ENCODE data around the gene SMARCA2.

Gene SMARCA2

DNA sequence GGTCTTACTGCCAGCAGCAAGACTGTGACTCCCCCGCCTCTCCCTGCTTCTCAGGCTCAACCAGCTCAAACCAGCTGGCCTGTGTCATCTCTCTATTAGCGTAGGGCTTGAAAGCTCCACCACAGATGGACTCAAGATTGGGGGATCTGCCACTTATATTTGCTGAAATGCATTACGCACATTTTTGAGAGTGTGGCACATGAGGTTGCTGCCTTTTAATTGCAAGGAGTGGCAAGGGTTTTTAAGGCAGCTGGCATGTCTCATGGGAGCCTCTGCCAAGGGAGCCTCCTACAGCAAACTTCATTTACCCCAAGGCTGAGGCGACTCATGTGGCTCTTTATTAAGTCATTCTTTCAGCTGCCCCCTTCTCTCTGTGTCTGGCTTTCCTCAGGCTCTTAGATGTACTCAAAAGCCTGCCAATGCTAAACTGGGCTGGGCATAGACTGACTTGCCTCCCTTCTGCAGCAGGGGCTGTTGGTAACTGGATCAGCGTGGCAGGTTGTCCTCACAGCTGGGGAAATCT, 219.3 kb downstream of the SMARCA2 start:
- Histone ChIP-seq H3K27me3 (ENCODE audit: low read depth, low read length) (no peaks in the 10 kb centered on the region), H3K4me1 (ENCODE audit: low read length) (peaks cover 10% of the 10 kb centered on the region), H4K20me1 (ENCODE audit: insufficient read depth, low read length) (no peaks in the 10 kb centered on the region)

DNA sequence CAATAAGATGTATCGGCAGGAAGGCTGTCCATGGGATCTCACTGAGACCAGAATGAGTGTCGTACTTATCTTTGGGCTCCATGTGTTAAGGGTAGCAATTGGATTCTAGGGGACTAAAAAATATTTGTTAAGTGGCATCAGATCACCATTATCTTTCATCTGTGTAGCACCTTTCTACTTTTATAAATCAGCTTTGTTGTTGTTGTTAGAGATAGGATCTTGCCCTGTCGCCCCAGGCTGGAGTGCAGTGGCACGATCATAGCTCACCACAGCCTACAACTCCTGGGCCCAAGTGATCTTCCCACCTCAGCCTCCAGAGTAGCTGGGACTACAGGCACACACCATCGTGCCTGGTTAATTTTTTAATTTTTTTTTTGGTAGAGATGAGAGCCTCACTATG, 220.5 kb downstream of the SMARCA2 start:
- no peaks in the 10 kb centered on the region for H3K27me3 ChIP-seq (ENCODE audit: low read depth, low read length)
- H3K9me3 ChIP-seq (ENCODE audit: insufficient read depth, low read length) = no peaks in the 10 kb centered on the region
- no peak overlapping the region for H3K4me3 ChIP-seq (ENCODE audit: low read length)
- H2AFZ ChIP-seq (ENCODE audit: low read depth, low read length) = no peak overlapping the region
- no peaks in the 10 kb centered on the region for H3K4me1 ChIP-seq (ENCODE audit: low read length)
- no peak overlapping the region for H3K27ac ChIP-seq (ENCODE audit: low read length)
- TF ChIP-seq, protein P1, sequence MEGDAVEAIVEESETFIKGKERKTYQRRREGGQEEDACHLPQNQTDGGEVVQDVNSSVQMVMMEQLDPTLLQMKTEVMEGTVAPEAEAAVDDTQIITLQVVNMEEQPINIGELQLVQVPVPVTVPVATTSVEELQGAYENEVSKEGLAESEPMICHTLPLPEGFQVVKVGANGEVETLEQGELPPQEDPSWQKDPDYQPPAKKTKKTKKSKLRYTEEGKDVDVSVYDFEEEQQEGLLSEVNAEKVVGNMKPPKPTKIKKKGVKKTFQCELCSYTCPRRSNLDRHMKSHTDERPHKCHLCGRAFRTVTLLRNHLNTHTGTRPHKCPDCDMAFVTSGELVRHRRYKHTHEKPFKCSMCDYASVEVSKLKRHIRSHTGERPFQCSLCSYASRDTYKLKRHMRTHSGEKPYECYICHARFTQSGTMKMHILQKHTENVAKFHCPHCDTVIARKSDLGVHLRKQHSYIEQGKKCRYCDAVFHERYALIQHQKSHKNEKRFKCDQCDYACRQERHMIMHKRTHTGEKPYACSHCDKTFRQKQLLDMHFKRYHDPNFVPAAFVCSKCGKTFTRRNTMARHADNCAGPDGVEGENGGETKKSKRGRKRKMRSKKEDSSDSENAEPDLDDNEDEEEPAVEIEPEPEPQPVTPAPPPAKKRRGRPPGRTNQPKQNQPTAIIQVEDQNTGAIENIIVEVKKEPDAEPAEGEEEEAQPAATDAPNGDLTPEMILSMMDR (IDR thresholded peaks at IDR 0.05; ENCODE audit: low read depth, low read length) = no peak
- TF ChIP-seq EZH2phosphoT487 (IDR thresholded peaks at IDR 0.05; ENCODE audit: low read depth) = no peak
- H3K9ac ChIP-seq (ENCODE audit: low read length) = no peak overlapping the region
- no peaks in the 10 kb centered on the region for H4K20me1 ChIP-seq (ENCODE audit: insufficient read depth, low read length)
- no peaks in the 10 kb centered on the region for H3K79me2 ChIP-seq (ENCODE audit: low read length)
- no peak overlapping the region for H3K4me2 ChIP-seq (ENCODE audit: low read length)
- no peaks in the 10 kb centered on the region for H3K36me3 ChIP-seq (replicated peaks; ENCODE audit: low read depth, low read length)

More for the DNA sequence above, 219.3 kb downstream of the SMARCA2 start:
- Histone ChIP-seq H3K4me3 (ENCODE audit: low read length) (no peak overlapping the region), H3K4me2 (ENCODE audit: low read length) (no peak overlapping the region), H3K27ac (ENCODE audit: low read length) (no peak overlapping the region), H2AFZ (ENCODE audit: low read depth, low read length) (no peak overlapping the region), H3K9me3 (ENCODE audit: insufficient read depth, low read length) (no peaks in the 10 kb centered on the region), H3K79me2 (ENCODE audit: low read length) (no peaks in the 10 kb centered on the region), H3K36me3 (replicated peaks; ENCODE audit: low read depth, low read length) (no peaks in the 10 kb centered on the region), H3K9ac (ENCODE audit: low read length) (no peak overlapping the region)
- TF ChIP-seq, protein P1 (IDR thresholded peaks at IDR 0.05; ENCODE audit: low read depth, low read length) = no peak
- TF ChIP-seq EZH2phosphoT487 (IDR thresholded peaks at IDR 0.05; ENCODE audit: low read depth) = no peak

DNA sequence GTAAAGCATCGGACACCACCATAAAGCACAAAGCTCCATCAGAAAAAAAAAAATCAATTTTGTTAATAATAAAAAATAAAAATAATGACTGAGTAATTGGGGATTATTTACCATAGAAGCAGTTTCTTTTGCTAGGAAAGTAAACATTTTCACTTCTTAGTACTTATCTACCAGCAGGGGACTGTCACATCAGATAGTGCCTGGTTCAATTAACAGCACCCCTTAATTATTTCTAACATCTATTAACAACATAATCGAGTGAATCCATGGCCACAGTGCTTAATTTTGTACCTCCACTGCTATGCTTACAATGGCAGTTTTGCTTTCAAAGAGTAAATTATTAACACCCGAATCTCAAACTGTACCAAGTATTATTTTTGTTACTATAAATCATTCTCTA, 221.7 kb downstream of the SMARCA2 start:
- Histone ChIP-seq H3K36me3 (replicated peaks; ENCODE audit: low read depth, low read length) (no peaks in the 10 kb centered on the region), H3K4me3 (ENCODE audit: low read length) (no peak overlapping the region), H2AFZ (ENCODE audit: low read depth, low read length) (no peak overlapping the region), H3K9me3 (ENCODE audit: insufficient read depth, low read length) (no peaks in the 10 kb centered on the region), H3K79me2 (ENCODE audit: low read length) (no peaks in the 10 kb centered on the region), H3K4me1 (ENCODE audit: low read length) (no peaks in the 10 kb centered on the region), H3K27me3 (ENCODE audit: low read depth, low read length) (no peaks in the 10 kb centered on the region), H3K4me2 (ENCODE audit: low read length) (no peak overlapping the region), H4K20me1 (ENCODE audit: insufficient read depth, low read length) (no peaks in the 10 kb centered on the region), H3K27ac (ENCODE audit: low read length) (no peak overlapping the region), H3K9ac (ENCODE audit: low read length) (no peak overlapping the region)
- TF ChIP-seq EZH2phosphoT487 (IDR thresholded peaks at IDR 0.05; ENCODE audit: low read depth) = no peak
- TF ChIP-seq, protein P1 (IDR thresholded peaks at IDR 0.05; ENCODE audit: low read depth, low read length) = no peak

DNA sequence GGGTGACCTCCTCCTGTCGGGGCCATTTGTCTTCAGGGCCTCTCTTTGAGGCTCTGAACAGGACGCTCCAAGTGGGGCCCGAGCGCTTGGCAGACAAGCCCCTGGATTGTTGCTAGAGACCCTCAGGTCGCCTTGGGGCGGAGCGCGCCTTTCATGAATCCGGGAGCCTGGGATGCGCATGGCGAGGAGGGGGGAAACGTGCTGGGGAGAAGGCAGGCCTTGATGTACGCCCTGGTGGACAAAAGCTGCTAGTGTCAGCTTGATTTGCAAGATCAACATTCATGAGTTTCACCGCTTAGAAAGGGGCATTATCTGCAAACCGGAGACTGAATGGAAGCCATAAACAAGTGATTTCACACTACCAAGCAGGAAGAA, 226.3 kb downstream of the SMARCA2 start:
- H2AFZ ChIP-seq (ENCODE audit: low read depth, low read length) = peak overlapping the region; percentile 75
- H3K4me3 ChIP-seq (ENCODE audit: low read length) = peak overlapping the region; percentile 83
- peaks cover 8% of the 10 kb centered on the region; the same call in 1 of the 2 replicates for H3K4me1 ChIP-seq (ENCODE audit: low read length)
- peak overlapping the region; percentile 30; the same call in 1 of the 2 replicates for H3K9ac ChIP-seq (ENCODE audit: low read length)
- H3K9me3 ChIP-seq (ENCODE audit: insufficient read depth, low read length) = no peaks in the 10 kb centered on the region
- no peaks in the 10 kb centered on the region for H3K27me3 ChIP-seq (ENCODE audit: low read depth, low read length)
- no peaks in the 10 kb centered on the region for H3K36me3 ChIP-seq (replicated peaks; ENCODE audit: low read depth, low read length)
- H3K27ac ChIP-seq (ENCODE audit: low read length) = no peak overlapping the region
- no peaks in the 10 kb centered on the region for H3K79me2 ChIP-seq (ENCODE audit: low read length)
- peak overlapping the region; percentile 93 for H3K4me2 ChIP-seq (ENCODE audit: low read length)
- H4K20me1 ChIP-seq (ENCODE audit: insufficient read depth, low read length) = no peaks in the 10 kb centered on the region
- no peak for TF ChIP-seq EZH2phosphoT487 (IDR thresholded peaks at IDR 0.05; ENCODE audit: low read depth)
- TF ChIP-seq, protein P1 (IDR thresholded peaks at IDR 0.05; ENCODE audit: low read depth, low read length) = no peak

Data from OCI-LY3 (cell line).